HCT116 (cell line): ENCODE measurements around the gene ANKRD40CL. TPM values are rescaled to one million over a fixed set of nuclear protein-coding genes. Genes with fewer than 3 reads are reported as not detected.

Experiments
- ATAC-seq: fragments of 200-7000 bp; cut with Tn5 transposase; 2 replicates; pipeline ENCODE4 v1.9.1; 2020; ENCODE audit warnings: mild to moderate bottlenecking, moderate library complexity
- BruUV-seq: library from RNA; stranded (reverse); fragments of 400-500 nt; replicated peaks from 2 replicates; lab custom pipeline; 2021; lab: Mats Ljungman, UMichigan
- CTCF ChIA-PET: fragments of 300-600 bp; sonication (Branson Sonifier 250); formaldehyde crosslinking; loops from one replicate; lab custom pipeline; 2021; ENCODE audit warnings: antibody characterized with exemption; lab: Charles Lee
- POLR2A ChIA-PET: fragments of 300-600, 350-600 bp; sonication (Branson Sonifier 250); formaldehyde crosslinking; loops from one replicate; lab custom pipeline; 2021; ENCODE audit warnings: antibody characterized with exemption; lab: Charles Lee
- RAD21 ChIA-PET, 2 experiments: fragments of 300-600 bp; sonication (Branson Sonifier 250); formaldehyde crosslinking; loops; one replicate each; lab custom pipeline; 2023; ENCODE audit warnings: low total read pairs in 2 of 2; ENCODE audit not compliant: uncharacterized antibody in 2 of 2, unreplicated experiment in 2 of 2, low non-redundant PET in 1 of 2; lab: Charles Lee
- DNase-seq: peaks from one replicate; pipeline ENCODE4 v3.0.0-alpha.2; 2010; ENCODE audit warnings: low read depth, low spot score
- H2AFZ ChIP-seq: fragments of 200-600 bp; shearing (Covaris generic), sonication (generic); 2 replicates; pipeline ENCODE4 v1.6.1; 2017; ENCODE audit warnings: low read depth, mixed run types, mixed read lengths, antibody characterized with exemption, low read length; ENCODE audit not compliant: poor library complexity, severe bottlenecking
- H3K27ac ChIP-seq: 2 replicates; pipeline ENCODE4 v1.5.1; 2012; ENCODE audit warnings: low read depth, low read length
- H3K27me3 ChIP-seq: fragments of 200-600 bp; sonication (generic); 2 replicates; pipeline ENCODE4 v1.6.1; 2016; ENCODE audit warnings: mixed run types, low read length, mixed read lengths; ENCODE audit not compliant: insufficient read depth
- H3K36me3 ChIP-seq, 2 experiments: fragments of 200-500 bp in 1 of 2; fragments of 200-600 bp in 1 of 2; sonication (Bioruptor generic) in 1 of 2; sonication (generic) in 1 of 2; 2 replicates each; pipeline versions ENCODE4 v1.5.1 to v1.6.1; 2014 to 2016; ENCODE audit warnings: low read length in 2 of 2, inconsistent platforms in 1 of 2, mixed read lengths in 1 of 2, mixed run types in 1 of 2; ENCODE audit not compliant: insufficient read depth in 2 of 2, control insufficient read depth in 1 of 2
- H3K4me1 ChIP-seq, 2 experiments: fragments of 200-600 bp in 1 of 2; sonication (generic) in 1 of 2; 2 replicates each; pipeline versions ENCODE4 v1.5.1 to v1.6.1; 2012 to 2017; ENCODE audit warnings: low read length in 2 of 2, inconsistent platforms in 1 of 2, mild to moderate bottlenecking in 1 of 2, mixed read lengths in 1 of 2, mixed run types in 1 of 2, moderate library complexity in 1 of 2; ENCODE audit not compliant: insufficient read depth in 2 of 2, control insufficient read depth in 1 of 2
- H3K4me2 ChIP-seq: fragments of 200-600 bp; sonication (generic); 2 replicates; pipeline ENCODE4 v1.6.1; 2017; ENCODE audit warnings: mixed run types, low read length, mixed read lengths
- H3K4me3 ChIP-seq, 2 experiments: fragments of 200-600 bp in 1 of 2; sonication (generic) in 1 of 2; replicated peaks in 1 of 2; 2 replicates each; pipeline ENCODE4 v1.5.1; 2011 to 2016; ENCODE audit warnings: low read length in 2 of 2, control low read depth in 1 of 2, low read depth in 1 of 2, mild to moderate bottlenecking in 1 of 2, mixed read lengths in 1 of 2, mixed run types in 1 of 2
- H3K79me2 ChIP-seq: fragments of 200-600 bp; sonication (generic); 2 replicates; pipeline ENCODE4 v1.6.1; 2017; ENCODE audit warnings: mild to moderate bottlenecking, mixed run types, low read length, moderate library complexity, mixed read lengths; ENCODE audit not compliant: insufficient read depth
- H3K9ac ChIP-seq: fragments of 200-600 bp; sonication (generic); 2 replicates; pipeline ENCODE4 v1.6.1; 2016; ENCODE audit warnings: low read length, mixed read lengths
- H3K9me2 ChIP-seq: fragments of 200-600 bp; sonication (generic), shearing (Covaris generic); 2 replicates; pipeline ENCODE4 v1.6.1; 2017; ENCODE audit warnings: mixed run types, mild to moderate bottlenecking, moderate library complexity; ENCODE audit not compliant: insufficient read depth
- H3K9me3 ChIP-seq, 2 experiments: fragments of 200-500 bp in 1 of 2; fragments of 200-600 bp in 1 of 2; sonication (Bioruptor generic) in 1 of 2; sonication (generic) in 1 of 2; 2 replicates each; pipeline ENCODE4 v1.6.1; 2014 to 2017; ENCODE audit warnings: low read length in 2 of 2, mixed read lengths in 2 of 2, inconsistent platforms in 1 of 2, low read depth in 1 of 2, mild to moderate bottlenecking in 1 of 2, mixed run types in 1 of 2, moderate library complexity in 1 of 2; ENCODE audit not compliant: control insufficient read depth in 1 of 2, insufficient read depth in 1 of 2
- H4K20me1 ChIP-seq: fragments of 200-600 bp; sonication (generic), shearing (Covaris generic); 2 replicates; pipeline ENCODE4 v1.6.1; 2017; ENCODE audit warnings: mixed run types, mild to moderate bottlenecking, moderate library complexity; ENCODE audit not compliant: insufficient read depth
- ATF3 ChIP-seq: IDR thresholded peaks from 2 replicates; pipeline ENCODE4 v1.6.1; 2012
- CBX3 ChIP-seq: IDR thresholded peaks from 2 replicates; pipeline ENCODE4 v1.6.1; 2012; ENCODE audit warnings: low read depth
- CEBPB ChIP-seq: IDR thresholded peaks from 2 replicates; pipeline ENCODE4 v1.6.1; 2012; ENCODE audit warnings: low read depth
- CTCF ChIP-seq, 3 experiments: fragments of 200-600 bp in 1 of 3; sonication (generic) in 1 of 3; IDR thresholded peaks in 2 of 3; conservative IDR thresholded peaks in 1 of 3; 2 replicates each; pipeline ENCODE4 v1.5.1; 2012 to 2017; ENCODE audit warnings: low read depth in 2 of 3, low read length in 2 of 3, antibody characterized with exemption in 1 of 3, borderline replicate concordance in 1 of 3, control low read depth in 1 of 3, mild to moderate bottlenecking in 1 of 3, mixed read lengths in 1 of 3, mixed run types in 1 of 3, moderate library complexity in 1 of 3; ENCODE audit not compliant: insufficient read depth in 1 of 3
- EGR1 ChIP-seq: IDR thresholded peaks from 2 replicates; pipeline ENCODE4 v1.6.1; 2012; ENCODE audit warnings: low read depth
- ELF1 ChIP-seq: IDR thresholded peaks from 2 replicates; pipeline ENCODE4 v1.6.1; 2012; ENCODE audit warnings: low read depth, borderline replicate concordance
- EZH2phosphoT487 ChIP-seq: fragments of 200-600 bp; IDR thresholded peaks from 2 replicates; pipeline ENCODE4 v1.6.1; 2018; ENCODE audit warnings: antibody characterized with exemption, borderline replicate concordance
- FOSL1 ChIP-seq: IDR thresholded peaks from 2 replicates; pipeline ENCODE4 v1.6.1; 2012; ENCODE audit warnings: low read depth
- POLR2AphosphoS5 ChIP-seq: IDR thresholded peaks from 2 replicates; pipeline ENCODE4 v1.6.1; 2011; ENCODE audit warnings: mild to moderate bottlenecking, low read depth, low read length, moderate library complexity
- RAD21 ChIP-seq: IDR thresholded peaks from 2 replicates; pipeline ENCODE4 v1.6.1; 2012; ENCODE audit warnings: low read depth, mild to moderate bottlenecking
- SRF ChIP-seq: IDR thresholded peaks from 2 replicates; pipeline ENCODE4 v1.6.1; 2012; ENCODE audit warnings: low read depth
- TCF7L2 ChIP-seq: IDR thresholded peaks from 2 replicates; pipeline ENCODE4 v1.7.0; 2011; ENCODE audit warnings: borderline replicate concordance, inconsistent platforms; ENCODE audit not compliant: insufficient read depth, insufficient read length; ENCODE audit errors: extremely low read depth
- YY1 ChIP-seq: IDR thresholded peaks from 2 replicates; pipeline ENCODE4 v1.6.1; 2011; ENCODE audit warnings: low read length, low read depth, moderate library complexity, mild to moderate bottlenecking; ENCODE audit not compliant: insufficient replicate concordance; ENCODE audit errors: extremely low read depth
- ZBTB33 ChIP-seq: IDR thresholded peaks from 2 replicates; pipeline ENCODE4 v1.6.1; 2011; ENCODE audit warnings: mild to moderate bottlenecking, low read length, moderate library complexity; ENCODE audit not compliant: insufficient replicate concordance; ENCODE audit errors: extremely low read depth
- ZNF274 ChIP-seq: fragments of 200-500 bp; sonication (Bioruptor generic); IDR thresholded peaks from 2 replicates; pipeline ENCODE4 v1.6.1; 2014; ENCODE audit warnings: mild to moderate bottlenecking, low read depth, low read length, inconsistent platforms
- intact Hi-C: fragments of 100-400 bp; cut with micrococcal nuclease; formaldehyde crosslinking; loops from 2 replicates; pipeline ENCODE4 v1.10.0; 2022
- total RNA-seq: library from RNA; stranded (reverse); gene quantifications from one replicate; pipeline ENCODE4 v1.2.1, GENCODE V29; 2021; ENCODE audit not compliant: unreplicated experiment
- TF ChIP-seq, protein P1 (sequence below): IDR thresholded peaks from 2 replicates; pipeline ENCODE4 v1.6.1; 2012

Gene ANKRD40CL
- total RNA-seq, 1 experiment from 2014 or later = 0.57 TPM

- Histone ChIP-seq H3K4me2 (no peak overlapping the region), H3K9ac (no peak overlapping the region), H3K79me2 (no peaks in the 10 kb centered on the region), H3K27me3 (no peaks in the 10 kb centered on the region), H3K36me3 (no peaks in the 10 kb centered on the region)
- DNase-seq = no peak
- RAD21 ChIA-PET = interaction anchor here in 1 of 2 experiments (0.7 to 1.2 kb wide), 2 partner anchors 11 to 142 kb away, joined by 3 to 11 read pairs; no protein-coding TSS in a partner anchor
- ATAC-seq = no peak
- no peak for TF ChIP-seq EGR1
- TF ChIP-seq RAD21 = no peak
- TF ChIP-seq ELF1 = no peak
- no peak for TF ChIP-seq FOSL1
- no peak for TF ChIP-seq ATF3
- no peak for TF ChIP-seq EZH2phosphoT487
- TF ChIP-seq ZBTB33 = no peak
- no peak for TF ChIP-seq CBX3
- TF ChIP-seq ZNF274 = no peak
- no peak for TF ChIP-seq YY1
- TF ChIP-seq POLR2AphosphoS5 = no peak
- TF ChIP-seq CEBPB = no peak
- no peak for TF ChIP-seq CTCF (IDR thresholded peaks at IDR 0.05 in 2 of 3, conservative IDR thresholded peaks at IDR 0.05 in 1 of 3; ENCODE audit: borderline replicate concordance in 1 of 3, insufficient read depth in 1 of 3, low read depth in 2 of 3, low read length in 2 of 3)
- no peak for TF ChIP-seq SRF
- no peak for TF ChIP-seq TCF7L2
- TF ChIP-seq, protein P1, sequence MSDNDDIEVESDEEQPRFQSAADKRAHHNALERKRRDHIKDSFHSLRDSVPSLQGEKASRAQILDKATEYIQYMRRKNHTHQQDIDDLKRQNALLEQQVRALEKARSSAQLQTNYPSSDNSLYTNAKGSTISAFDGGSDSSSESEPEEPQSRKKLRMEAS = no peak
- TF ChIP-seq, all 23 proteins: peak for 0
- ChIA-PET POLR2A (no interaction called here), CTCF (no interaction called here)
- intact Hi-C loops = no loop called here
- Histone ChIP-seq H3K9me2 (no peaks in the 10 kb centered on the region), H3K27ac (no peak overlapping the region), H2AFZ (no peak overlapping the region), H3K9me3 (no peaks in the 10 kb centered on the region), H3K4me3 (no peak overlapping the region), H3K4me1 (peaks cover 10% of the 10 kb centered on the region in 2 experiments; a peak in 3 of 4 replicates), H4K20me1 (no peaks in the 10 kb centered on the region)
- no TSS peak for BruUV-seq
Measured at GRCh38 chr17:50771991-50772785, 4.9 kb upstream of the ANKRD40CL start.
